Measurements from ENCODE around the gene RASGRP2. TPM values are rescaled to one million over a fixed set of nuclear protein-coding genes. Genes with fewer than 3 reads are reported as not detected.

RASGRP2 gene
- total and polyA plus RNA-seq, 2 donors (not counting 3 experiments of a cell fraction or from before 2014, with no cell fraction given), result 1.2 to 2.3 TPM

DNA sequence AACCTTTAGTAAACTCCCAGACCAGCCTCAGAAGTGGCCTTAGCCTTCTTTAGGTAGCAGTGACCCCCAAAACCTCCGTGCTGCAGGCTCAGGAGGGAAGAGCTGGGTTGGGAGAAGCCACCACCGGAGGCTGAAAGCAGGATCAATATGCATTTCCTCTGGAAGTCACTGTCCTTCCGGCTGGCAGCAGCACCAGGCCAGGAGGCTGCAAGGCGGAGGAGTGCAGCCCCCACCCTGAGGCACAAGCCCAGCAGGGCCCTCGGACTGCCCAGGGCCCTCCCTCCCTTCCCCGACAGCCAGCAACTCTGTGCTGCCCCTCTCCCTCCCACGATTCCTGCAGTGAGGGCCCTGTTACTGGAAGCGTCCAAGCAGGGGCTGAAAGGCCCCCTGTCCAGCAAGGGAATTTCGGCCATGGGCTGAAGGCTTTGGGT lies 17.7 kb downstream of the RASGRP2 start:
- no peak for DNase-seq (ENCODE audit: low read depth, low spot score)
- Histone ChIP-seq H3K9ac (replicated peaks; ENCODE audit: extremely low read depth, insufficient read depth, low read length) (no peak overlapping the region), H3K4me3 (replicated peaks in 1 of 3; ENCODE audit: insufficient read depth in 1 of 3, low read depth in 1 of 3, low read length in 3 of 3) (no peak overlapping the region), H3K9me1 (replicated peaks; ENCODE audit: control insufficient read depth, extremely low read depth, insufficient read depth, low read length) (no peaks in the 10 kb centered on the region), H3K27ac (ENCODE audit: insufficient read depth, low read depth, low read length) (no peak overlapping the region), H4K20me1 (replicated peaks; ENCODE audit: control insufficient read depth, extremely low read depth, insufficient read depth, low read length) (no peaks in the 10 kb centered on the region), H3K79me2 (ENCODE audit: control insufficient read depth, insufficient read depth, low read length) (no peaks in the 10 kb centered on the region), H3K4me2 (ENCODE audit: insufficient read depth, low read length) (no peak overlapping the region), H3K36me3 (ENCODE audit: control insufficient read depth in 2 of 2, extremely low read depth in 1 of 2, insufficient read depth in 2 of 2, low read length in 2 of 2) (no peaks in the 10 kb centered on the region), H2AFZ (ENCODE audit: low read depth, low read length) (no peak overlapping the region), H3K9me3 (replicated peaks; ENCODE audit: control insufficient read depth, insufficient read depth, low read length) (no peaks in the 10 kb centered on the region), H3K27me3 (ENCODE audit: control insufficient read depth in 2 of 2, insufficient read depth in 2 of 2, low read length in 2 of 2) (peaks cover 15 to 16% of the 10 kb centered on the region in 2 experiments), H3K4me1 (ENCODE audit: control insufficient read depth, extremely low read depth, insufficient read depth, low read length) (no peaks in the 10 kb centered on the region)
- POLR2A ChIA-PET, result no interaction called here
- BruUV-seq (replicated peaks), result no TSS peak
- intact Hi-C loops (cut with micrococcal nuclease) (no loop called here), dilution Hi-C loops (cut with MboI; ENCODE audit: extremely low pct_ligation_motif_present, low sequenced_read_pairs) (no loop called here)
- CTCF ChIA-PET, result interaction anchor here (0.8 to 2.5 kb wide), 3 partner anchors 13 to 38 kb away, joined by 3 to 14 read pairs (median 14); no protein-coding TSS in a partner anchor
- FAIRE-seq, result no peak
- TF ChIP-seq POLR2A (IDR thresholded peaks at IDR 0.05; ENCODE audit: low read depth, low read length) (no peak), GATA2 (IDR thresholded peaks at IDR 0.05; ENCODE audit: insufficient read depth, insufficient read length, low read depth, low read length) (no peak), FOS (IDR thresholded peaks at IDR 0.05; ENCODE audit: borderline replicate concordance, insufficient read depth, low read length) (no peak), POLR2AphosphoS5 (IDR thresholded peaks at IDR 0.05; ENCODE audit: insufficient read depth, low read depth, low read length) (no peak), EZH2 (IDR thresholded peaks at IDR 0.05; ENCODE audit: borderline replicate concordance, low read depth, low read length, severe bottlenecking) (no peak), JUN (IDR thresholded peaks at IDR 0.05; ENCODE audit: borderline replicate concordance, insufficient read depth, insufficient read length, low read depth) (no peak), MYC (IDR thresholded peaks at IDR 0.05; ENCODE audit: low read depth, low read length) (no peak)
- TF ChIP-seq, protein P1, sequence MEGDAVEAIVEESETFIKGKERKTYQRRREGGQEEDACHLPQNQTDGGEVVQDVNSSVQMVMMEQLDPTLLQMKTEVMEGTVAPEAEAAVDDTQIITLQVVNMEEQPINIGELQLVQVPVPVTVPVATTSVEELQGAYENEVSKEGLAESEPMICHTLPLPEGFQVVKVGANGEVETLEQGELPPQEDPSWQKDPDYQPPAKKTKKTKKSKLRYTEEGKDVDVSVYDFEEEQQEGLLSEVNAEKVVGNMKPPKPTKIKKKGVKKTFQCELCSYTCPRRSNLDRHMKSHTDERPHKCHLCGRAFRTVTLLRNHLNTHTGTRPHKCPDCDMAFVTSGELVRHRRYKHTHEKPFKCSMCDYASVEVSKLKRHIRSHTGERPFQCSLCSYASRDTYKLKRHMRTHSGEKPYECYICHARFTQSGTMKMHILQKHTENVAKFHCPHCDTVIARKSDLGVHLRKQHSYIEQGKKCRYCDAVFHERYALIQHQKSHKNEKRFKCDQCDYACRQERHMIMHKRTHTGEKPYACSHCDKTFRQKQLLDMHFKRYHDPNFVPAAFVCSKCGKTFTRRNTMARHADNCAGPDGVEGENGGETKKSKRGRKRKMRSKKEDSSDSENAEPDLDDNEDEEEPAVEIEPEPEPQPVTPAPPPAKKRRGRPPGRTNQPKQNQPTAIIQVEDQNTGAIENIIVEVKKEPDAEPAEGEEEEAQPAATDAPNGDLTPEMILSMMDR (IDR thresholded peaks at IDR 0.05; ENCODE audit: extremely low read depth in 1 of 2, insufficient read depth in 1 of 2, low read depth in 1 of 2, low read length in 2 of 2), result no peak
- TF ChIP-seq, protein P2, sequence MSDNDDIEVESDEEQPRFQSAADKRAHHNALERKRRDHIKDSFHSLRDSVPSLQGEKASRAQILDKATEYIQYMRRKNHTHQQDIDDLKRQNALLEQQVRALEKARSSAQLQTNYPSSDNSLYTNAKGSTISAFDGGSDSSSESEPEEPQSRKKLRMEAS (IDR thresholded peaks at IDR 0.05; ENCODE audit: insufficient read depth, insufficient read length), result no peak
